Kidney glomerular epithelial cell (primary cell): ENCODE data around the gene PANX2.

Experiments
- DNase-seq: peaks from one replicate; lab custom pipeline; 2025; lab: John Stamatoyannopoulos, UW

PANX2 gene

GRCh38 chr22:50216055-50216683, 45.6 kb downstream of the PANX2 start:
- DNase-seq: no peak

DNA sequence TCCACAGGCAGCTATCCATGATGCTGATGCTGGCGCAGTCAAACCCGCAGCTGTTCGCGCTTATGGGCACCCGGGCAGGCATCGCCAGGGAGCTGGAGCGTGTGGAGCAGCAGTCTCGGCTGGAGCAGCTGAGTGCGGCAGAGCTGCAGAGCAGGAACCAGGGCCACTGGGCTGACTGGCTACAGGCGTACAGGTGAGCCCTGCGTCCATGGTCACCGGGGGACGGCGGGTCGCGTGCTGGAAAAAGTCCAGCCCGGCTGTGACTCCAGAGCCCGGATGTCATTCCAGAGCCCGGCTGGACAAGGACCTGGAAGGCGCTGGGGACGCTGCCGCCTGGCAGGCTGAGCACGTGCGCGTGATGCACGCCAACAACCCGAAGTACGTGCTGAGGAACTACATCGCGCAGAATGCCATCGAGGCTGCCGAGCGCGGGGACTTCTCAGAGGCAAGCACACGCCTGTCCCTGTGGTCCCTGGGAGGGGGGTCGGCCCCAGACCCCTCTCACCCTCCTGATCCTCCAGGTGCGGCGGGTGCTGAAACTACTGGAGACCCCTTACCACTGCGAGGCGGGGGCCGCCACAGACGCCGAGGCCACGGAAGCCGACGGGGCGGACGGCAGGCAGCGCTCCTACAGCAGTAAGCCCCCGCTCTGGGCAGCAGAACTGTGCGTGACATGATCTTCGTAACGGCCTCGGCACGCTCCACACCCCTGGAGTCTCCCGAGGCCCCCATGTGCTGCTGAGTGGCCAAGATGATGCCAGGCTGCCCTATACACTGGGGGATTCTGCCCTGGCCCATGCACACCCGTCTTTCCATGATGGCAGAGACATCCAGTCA, 46.4 kb downstream of the PANX2 start:
- no peak for DNase-seq

- DNase-seq: no peak
Observed at GRCh38 chr22:50217543-50218152, 47.1 kb downstream of the PANX2 start.

- DNase-seq: no peak
Observed at GRCh38 chr22:50218153-50218995, 47.8 kb downstream of the PANX2 start.

- DNase-seq: peak; percentile 7
Observed at GRCh38 chr22:50218996-50219727, 48.6 kb downstream of the PANX2 start.

DNA sequence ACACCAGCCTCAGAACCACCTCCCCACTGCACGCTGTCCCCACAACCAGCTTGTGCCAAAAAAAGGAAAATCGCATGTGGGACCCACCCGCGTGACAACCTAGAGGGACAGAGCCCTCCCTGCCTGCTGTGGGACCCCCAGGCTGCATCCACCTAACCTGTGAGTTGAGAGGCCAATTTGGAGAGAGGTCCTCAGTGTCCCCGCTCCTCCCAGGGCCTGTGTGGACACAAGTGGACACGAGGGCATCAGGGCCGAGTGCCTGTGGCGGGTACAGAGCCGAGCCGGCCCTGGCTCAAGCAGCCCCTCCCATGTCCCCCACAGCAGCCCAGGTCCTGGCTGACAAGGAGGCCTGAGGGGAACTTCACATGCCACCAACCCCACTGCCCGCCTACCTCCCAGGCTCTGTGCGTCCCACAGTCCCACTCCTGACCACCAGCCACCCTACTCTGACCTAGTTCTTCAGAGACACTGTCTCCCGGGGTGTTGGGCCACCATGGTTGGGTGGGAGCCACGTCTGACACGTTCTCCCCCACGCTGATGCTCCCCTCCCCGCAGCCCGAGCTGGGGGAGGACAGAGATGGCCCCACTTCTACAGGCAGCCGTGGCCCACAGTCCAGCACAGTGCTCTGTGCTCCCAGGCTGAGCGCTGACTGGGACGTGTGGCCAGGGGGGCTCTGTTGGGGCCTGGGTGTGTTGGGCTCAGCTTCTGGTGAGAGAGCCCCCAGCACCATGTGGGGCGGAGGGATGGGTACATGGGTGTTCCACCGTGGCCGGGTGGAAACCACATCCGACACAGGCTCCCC, 49.5 kb downstream of the PANX2 start:
- DNase-seq: no peak

GRCh38 chr22:50220603-50221409, 50.3 kb downstream of the PANX2 start:
- no peak for DNase-seq

DNA sequence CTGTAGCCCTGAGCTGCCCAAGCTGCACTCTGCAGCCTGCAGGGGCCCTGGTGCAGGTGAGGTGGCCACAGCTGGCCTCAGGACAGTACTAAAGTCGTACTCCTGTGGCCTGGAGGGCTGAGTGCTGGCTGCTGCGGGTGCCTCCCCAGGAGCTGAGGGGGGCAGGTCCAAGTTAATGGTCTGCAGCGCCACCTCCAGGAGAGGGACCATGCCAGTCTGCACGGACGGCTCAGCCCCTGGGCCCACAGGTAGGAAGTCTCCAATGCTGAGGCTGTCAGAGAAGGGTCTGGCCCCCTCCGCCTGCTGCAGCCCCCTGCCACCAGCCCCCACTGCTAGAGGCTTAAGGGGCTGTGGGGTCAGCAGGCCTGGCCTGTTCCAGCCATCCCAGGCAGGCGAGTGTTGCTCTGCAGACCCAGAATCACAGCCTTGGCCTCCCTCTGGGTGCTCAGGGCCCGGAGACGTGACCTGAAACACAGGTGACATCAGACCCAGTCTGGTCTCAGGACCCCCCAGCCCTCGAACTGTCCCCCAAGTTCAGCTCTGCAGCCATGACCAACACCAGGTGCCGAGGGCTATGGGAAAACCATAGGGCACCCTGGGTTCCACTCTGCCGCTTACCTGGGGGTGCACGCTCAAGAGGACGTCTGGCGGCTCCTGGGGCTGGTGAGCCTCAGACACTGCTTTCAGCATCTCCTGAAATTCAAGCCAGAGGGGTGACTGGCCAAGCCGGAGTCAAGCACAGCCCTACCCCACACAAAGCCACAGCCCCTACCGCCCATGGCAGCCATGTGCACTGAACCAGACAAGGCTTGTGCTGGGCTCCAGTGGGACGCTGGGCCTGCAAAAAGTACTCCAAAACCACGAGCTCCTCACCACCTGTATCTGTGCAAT, 51.1 kb downstream of the PANX2 start:
- no peak for DNase-seq

DNA sequence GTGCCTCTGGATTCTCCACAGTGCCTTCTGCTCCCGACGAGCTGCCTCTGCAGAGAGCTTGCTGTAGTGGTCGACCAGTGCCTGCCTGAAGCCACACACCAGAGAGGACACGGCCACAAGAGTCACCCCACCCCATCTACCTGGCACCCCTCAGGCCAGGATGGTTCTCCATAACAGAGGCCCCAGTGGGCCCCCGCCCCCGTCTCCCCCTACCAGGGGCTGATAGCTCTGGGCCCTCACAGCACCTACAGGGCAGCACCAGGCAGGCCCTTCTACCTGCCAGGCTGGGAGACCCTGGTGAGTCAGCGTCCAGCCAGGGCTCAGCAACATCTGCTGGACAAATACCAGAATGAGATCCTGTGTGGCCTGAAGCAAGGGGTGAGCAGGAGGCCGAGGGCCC, 52.0 kb downstream of the PANX2 start:
- no peak for DNase-seq

DNA sequence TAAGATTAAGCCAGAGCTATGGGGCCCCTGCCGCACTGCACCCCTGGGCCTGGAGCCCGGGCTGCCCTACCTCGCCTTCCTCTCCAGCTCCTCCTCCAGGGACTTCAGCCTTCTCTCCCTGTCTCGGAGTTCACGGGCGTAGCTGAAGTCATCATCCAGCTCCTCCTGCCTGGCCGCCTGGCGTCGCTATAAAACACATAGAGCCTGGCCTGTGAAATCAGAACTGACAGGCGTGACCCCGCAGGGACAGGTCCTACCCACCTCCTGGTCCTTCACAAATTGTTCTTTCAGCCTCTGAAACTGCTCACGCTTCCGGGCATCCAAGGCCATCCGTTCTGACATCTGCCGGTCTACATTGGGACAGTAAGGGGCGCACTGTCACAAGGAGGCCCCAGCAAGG, 53.5 kb downstream of the PANX2 start:
- no peak for DNase-seq

GRCh38 chr22:50225200-50225969, 54.9 kb downstream of the PANX2 start:
- no peak for DNase-seq

- no peak for DNase-seq
Observed at GRCh38 chr22:50226063-50226874, 55.7 kb downstream of the PANX2 start.

DNA sequence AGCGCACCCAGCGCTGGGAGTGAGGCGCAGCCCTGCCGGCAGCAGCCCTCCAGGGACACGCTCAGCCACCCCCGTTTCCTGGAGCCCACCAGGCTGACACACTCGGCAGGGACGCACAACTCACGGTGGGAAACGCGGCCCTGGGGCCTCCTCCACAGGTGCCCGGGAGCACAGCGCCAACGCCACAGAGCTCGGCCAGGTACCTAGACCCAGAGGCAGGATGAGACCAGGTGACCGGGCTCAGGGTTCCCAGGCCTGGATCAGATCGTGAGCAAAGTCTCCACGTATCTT, 56.3 kb downstream of the PANX2 start:
- no peak for DNase-seq

- no peak for DNase-seq
Observed at GRCh38 chr22:50227579-50228215, 57.2 kb downstream of the PANX2 start.

DNA sequence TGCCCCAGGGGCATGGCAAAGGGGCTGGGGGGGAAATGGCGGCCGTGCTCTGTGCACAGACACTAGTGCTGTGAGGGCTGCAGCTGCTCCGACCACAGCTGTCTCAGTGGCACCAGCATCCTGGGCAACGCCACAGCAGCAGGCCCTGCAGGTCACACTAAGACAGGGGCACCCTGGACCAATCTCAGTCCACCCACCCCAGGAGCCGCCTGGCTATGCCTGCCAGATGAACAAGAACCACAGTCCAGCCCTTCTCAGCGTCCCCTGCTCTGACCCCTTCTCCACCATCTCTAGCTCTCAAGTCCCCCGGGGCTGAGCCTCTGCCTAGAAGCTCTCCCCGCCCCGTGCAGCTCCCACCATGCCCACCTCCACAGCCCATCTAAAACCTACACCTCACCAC, 57.8 kb downstream of the PANX2 start:
- no peak for DNase-seq

- DNase-seq: no peak
Observed at GRCh38 chr22:50229370-50229769, 58.8 kb downstream of the PANX2 start.
